ENCODE measurements around the gene DBT.

- TF ChIP-seq EZH2phosphoT487 (IDR thresholded peaks at IDR 0.05; ENCODE audit: insufficient read depth, low read depth), result no peak
- no peak for TF ChIP-seq EZH2 (IDR thresholded peaks at IDR 0.05; ENCODE audit: insufficient read depth, poor library complexity, severe bottlenecking)
These were observed 16.5 kb upstream of the DBT start, which contains the start of gene RTCA for GRCh38 chr1:100265931-100266740.

Data from GM23248 (cell line).